Measurements from ENCODE around the gene SHISA9.

DNA sequence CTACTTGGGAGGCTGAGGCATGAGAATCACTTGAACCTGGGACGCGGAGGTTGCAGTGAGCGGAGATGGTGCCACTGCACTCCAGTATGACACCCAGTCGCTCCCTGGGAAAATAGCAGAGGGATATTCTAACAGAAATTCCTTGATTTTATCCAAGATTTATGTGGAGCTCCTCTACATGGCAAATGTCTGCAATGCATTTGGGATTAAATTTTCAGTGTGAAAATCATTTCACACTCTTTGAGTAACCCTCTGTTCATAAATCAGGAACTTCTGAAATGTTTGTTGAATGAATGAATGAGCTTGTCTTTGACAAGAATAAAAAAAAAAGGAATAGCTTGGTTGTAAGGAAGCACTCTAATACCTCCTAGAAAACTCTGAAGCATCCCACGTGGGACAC, 305.8 kb downstream of the SHISA9 start:
- TF ChIP-seq, protein P1, sequence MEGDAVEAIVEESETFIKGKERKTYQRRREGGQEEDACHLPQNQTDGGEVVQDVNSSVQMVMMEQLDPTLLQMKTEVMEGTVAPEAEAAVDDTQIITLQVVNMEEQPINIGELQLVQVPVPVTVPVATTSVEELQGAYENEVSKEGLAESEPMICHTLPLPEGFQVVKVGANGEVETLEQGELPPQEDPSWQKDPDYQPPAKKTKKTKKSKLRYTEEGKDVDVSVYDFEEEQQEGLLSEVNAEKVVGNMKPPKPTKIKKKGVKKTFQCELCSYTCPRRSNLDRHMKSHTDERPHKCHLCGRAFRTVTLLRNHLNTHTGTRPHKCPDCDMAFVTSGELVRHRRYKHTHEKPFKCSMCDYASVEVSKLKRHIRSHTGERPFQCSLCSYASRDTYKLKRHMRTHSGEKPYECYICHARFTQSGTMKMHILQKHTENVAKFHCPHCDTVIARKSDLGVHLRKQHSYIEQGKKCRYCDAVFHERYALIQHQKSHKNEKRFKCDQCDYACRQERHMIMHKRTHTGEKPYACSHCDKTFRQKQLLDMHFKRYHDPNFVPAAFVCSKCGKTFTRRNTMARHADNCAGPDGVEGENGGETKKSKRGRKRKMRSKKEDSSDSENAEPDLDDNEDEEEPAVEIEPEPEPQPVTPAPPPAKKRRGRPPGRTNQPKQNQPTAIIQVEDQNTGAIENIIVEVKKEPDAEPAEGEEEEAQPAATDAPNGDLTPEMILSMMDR (IDR thresholded peaks at IDR 0.05; ENCODE audit: low read length) = no peak
- no peak for TF ChIP-seq EZH2 (IDR thresholded peaks at IDR 0.05; ENCODE audit: borderline replicate concordance, low read length)

Data from OCI-LY1 (cell line).